GM15510 (cell line): ENCODE measurements around the gene ACE.

ENCODE experiments used
- POLR2A ChIP-seq: IDR thresholded peaks from 3 replicates; pipeline ENCODE4 v1.6.1; 2011; ENCODE audit warnings: borderline replicate concordance; ENCODE audit not compliant: insufficient read length; ENCODE audit errors: extremely low read depth

The ACE gene

DNA sequence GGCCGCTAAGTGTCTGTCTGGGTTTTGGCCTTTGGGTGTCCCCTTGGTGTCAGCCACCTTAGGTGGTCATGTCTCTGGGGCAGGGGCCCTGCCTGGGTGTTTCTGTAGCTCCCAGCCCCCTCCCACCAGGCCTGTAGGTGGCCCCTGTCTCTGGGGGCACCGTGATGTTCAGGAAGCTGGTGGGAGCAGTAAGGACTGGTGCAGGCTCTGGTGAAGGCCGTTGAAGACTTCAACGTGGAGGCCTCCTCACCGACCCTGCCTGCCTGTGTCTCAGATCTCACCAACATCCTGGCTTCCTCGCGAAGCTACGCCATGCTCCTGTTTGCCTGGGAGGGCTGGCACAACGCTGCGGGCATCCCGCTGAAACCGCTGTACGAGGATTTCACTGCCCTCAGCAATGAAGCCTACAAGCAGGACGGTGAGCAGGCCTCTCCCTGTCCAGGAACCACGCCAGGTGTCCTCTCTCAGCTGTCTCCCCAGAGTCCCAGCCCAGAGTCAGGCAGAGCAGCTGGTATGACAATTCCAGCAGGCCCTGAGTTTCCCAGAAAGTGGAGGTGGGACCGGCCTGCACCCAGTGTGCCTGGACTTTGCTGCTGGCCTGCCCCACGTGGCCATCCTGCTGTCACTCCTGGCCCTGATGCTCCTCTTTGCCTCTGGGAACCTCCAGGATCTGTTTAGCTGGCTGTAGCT lies 2.8 kb downstream of the ACE start:
- TF ChIP-seq POLR2A, result no peak

DNA sequence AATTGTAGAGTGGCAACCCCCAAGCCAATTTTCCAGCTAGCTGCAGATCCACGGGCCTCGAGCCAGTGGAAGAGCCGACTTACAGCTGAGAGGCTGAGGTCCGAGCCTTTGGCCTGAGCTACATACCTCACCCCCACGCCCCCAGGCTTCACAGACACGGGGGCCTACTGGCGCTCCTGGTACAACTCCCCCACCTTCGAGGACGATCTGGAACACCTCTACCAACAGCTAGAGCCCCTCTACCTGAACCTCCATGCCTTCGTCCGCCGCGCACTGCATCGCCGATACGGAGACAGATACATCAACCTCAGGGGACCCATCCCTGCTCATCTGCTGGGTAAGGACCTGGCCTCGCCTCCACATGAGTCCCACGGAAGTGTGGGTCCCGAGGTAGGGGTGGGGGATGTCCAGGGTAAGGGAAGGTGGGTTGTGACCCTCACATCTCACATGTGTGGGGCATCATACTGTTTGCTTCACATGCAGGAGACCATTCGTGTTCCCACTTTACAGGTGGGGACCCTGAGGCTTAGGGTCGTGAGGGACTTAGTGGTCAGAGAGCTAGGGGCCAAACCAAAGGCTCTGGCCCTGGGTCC lies 3.4 kb downstream of the ACE start:
- TF ChIP-seq POLR2A, result no peak

DNA sequence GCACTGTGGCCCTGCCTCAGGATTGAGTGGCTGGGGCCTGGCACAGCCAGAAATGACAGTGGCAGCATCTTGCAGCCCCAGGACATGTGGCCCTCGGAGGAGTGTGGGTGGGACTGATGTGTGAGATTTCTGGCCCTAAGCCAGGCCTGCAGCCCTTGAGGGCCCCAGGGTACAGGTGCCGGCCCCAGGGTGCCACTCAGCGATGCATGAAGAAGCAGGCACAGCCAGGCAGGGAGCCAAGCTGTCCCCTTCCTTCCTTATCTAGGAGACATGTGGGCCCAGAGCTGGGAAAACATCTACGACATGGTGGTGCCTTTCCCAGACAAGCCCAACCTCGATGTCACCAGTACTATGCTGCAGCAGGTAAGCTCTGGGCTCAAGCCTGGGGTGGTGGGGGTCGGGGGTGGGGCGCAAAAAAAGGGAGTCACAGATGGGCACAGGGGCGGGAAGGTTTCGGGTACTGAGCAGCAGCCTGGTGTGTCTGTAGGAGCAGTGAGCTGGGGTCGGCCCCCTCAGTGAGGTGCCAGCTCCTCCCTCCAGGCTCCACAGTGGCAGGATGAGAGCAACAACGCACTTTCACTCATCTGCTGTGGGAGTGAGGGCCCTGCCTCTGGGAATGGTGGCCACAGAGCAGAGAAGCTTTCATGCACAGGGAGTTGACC lies 4.1 kb downstream of the ACE start:
- TF ChIP-seq POLR2A, result no peak

DNA sequence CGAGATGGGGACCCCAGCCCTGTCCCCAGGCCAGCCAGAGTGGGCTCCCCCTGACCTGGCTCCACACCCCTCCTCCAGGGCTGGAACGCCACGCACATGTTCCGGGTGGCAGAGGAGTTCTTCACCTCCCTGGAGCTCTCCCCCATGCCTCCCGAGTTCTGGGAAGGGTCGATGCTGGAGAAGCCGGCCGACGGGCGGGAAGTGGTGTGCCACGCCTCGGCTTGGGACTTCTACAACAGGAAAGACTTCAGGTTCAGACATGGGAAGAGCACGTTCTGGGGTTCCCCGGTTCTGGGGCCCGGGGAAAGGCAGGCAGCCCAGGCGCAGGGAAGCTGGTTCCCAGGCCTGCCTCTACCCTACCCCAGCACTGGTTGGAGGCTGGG lies 4.6 kb downstream of the ACE start:
- TF ChIP-seq POLR2A, result no peak

DNA sequence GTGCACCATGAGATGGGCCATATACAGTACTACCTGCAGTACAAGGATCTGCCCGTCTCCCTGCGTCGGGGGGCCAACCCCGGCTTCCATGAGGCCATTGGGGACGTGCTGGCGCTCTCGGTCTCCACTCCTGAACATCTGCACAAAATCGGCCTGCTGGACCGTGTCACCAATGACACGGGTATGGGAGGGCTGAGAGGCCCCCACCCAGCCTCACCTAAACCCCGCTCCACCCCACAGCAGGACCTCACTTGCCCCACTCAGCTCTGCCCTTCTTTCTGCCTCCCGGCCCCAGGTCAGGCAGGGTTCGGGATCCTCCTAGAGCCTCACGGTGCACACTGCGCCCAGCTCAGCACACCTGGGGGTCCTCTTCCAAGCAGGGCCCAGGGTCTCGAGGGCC lies 5.6 kb downstream of the ACE start:
- TF ChIP-seq POLR2A, result no peak

DNA sequence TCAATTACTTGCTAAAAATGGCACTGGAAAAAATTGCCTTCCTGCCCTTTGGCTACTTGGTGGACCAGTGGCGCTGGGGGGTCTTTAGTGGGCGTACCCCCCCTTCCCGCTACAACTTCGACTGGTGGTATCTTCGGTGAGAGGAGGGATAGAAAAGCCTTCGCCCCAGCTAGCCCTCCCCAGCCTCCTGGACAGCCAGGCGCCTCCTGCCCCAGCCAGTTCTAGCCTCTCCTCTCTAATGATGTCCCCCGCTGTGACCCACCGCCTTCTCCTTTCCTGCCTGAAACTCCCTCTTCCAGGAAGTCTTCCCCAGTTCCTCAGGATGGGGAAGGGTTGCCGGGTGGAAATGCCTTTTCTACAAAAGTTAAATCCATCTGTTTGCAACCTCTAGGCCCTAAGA lies 6.2 kb downstream of the ACE start:
- no peak for TF ChIP-seq POLR2A

DNA sequence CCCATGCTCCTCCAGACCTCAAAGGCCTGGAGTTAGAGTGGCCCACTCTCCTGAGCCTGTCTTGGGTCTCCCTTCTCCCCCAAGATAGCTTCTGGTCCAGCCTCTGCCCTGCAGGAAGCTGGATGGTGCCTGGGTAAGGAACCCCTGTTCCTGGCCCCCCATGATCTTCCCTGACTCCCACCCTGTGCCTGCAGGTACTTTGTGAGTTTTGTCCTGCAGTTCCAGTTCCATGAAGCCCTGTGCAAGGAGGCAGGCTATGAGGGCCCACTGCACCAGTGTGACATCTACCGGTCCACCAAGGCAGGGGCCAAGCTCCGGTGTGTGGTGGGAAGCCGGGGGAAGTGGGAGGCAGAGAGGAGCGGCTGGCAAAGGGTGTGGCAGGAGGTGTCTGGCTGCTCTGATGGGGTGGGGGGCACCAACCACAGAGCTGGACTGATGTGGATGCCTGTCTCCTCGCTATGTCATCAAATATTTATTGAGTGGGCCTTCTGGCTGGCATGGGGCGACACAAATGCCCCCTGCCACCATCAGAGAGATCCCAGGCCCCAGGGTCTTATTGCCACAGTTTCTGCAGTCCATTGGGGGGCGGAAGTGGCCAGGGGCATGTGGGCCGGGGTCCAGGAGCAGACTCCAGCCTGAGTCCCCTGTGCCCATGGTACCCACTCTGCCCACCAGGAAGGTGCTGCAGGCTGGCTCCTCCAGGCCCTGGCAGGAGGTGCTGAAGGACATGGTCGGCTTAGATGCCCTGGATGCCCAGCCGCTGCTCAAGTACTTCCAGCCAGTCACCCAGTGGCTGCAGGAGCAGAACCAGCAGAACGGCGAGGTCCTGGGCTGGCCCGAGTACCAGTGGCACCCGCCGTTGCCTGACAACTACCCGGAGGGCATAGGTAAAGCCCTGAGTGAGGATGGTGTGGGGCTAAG lies 7.1 kb downstream of the ACE start:
- TF ChIP-seq POLR2A, result no peak

DNA sequence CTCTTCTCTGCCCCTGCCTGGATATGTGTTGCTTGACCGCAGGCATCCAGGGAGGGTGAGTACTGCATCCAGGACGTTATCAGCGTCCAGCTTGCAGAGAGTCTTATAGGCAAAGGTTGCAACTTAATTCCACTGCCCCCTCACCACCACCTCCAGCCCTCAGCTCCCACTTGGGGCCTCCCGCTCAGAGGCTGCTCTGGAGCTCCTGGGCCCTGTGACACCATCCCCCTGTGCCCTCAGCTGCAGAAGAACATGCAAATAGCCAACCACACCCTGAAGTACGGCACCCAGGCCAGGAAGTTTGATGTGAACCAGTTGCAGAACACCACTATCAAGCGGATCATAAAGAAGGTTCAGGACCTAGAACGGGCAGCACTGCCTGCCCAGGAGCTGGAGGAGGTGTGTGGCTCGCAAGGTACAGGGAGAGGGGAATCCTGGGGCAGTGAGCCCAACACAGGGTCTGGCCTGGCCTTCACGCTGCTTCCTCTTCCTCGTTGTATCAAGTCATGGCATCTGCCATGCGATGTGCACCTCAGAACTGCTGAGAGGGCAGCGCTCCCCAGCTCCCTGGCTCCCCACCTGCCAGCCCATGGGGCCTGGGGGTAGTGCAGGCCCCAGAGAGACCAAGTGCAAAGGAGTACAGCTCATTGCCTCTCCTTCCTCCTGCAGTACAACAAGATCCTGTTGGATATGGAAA lies 9.6 kb downstream of the ACE start:
- no peak for TF ChIP-seq POLR2A

DNA sequence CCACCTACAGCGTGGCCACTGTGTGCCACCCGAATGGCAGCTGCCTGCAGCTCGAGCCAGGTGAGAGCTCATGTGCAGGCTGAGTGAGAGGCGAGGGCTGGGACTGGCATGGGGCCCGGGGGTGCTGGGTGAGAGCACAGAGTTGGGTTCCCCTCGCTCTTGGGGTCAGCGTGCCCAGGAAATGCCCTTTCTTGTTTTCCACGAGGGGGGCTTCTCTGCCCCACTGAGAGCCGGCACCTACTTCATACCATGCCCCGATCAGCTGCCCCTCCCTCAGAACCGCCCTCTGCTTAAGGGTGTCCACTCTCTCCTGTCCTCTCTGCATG lies 10.1 kb downstream of the ACE start:
- no peak for TF ChIP-seq POLR2A

DNA sequence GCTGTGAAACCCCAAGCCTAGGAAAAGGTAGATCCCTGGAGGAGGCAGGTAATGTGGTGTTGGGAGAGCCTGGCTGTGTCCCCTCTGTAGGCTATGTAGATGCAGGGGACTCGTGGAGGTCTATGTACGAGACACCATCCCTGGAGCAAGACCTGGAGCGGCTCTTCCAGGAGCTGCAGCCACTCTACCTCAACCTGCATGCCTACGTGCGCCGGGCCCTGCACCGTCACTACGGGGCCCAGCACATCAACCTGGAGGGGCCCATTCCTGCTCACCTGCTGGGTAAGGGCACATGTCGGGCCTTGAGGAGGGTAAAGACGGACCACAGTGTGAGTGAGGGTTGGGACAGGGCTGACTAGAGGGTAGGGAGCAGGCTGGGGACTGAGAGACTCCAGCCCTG lies 12.0 kb downstream of the ACE start:
- TF ChIP-seq POLR2A, result no peak

DNA sequence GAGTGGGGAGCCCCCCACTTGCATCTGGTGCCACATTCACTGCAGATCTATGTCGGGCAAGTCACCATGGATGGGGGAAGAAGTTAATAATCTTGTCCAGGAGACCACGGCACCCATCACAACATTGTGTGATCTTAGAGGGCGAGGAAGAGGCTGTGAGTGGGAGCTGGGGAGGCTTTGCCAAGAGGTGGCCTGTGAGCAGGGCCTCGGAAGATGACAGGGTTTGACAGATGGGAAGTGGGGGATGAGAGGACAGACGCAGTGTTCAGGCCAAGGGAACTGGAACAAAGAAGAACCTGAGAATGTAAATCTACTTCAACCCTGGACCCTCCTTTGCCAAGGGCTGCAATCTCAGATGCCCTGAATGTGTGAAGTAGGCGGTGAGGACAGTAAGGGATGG lies 12.4 kb downstream of the ACE start:
- no peak for TF ChIP-seq POLR2A

DNA sequence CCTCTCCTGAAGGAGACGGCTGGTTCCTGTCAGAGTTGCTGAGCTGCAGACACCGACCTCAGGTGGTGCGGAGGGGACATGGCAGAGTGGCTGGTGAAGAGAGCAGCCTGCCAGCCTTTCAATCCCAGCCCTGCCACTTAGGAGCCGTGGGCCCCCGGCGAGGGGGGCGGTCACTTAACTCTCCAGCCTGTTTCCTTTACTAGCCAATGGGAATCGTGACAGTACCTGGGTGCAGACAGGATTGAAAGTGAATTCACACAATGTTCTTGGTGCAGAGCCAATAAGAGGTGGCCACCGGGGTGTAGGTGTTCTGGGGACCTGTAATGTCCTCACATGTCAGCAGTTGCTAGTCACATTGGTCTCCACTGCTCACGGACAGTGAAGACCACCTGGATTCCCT lies 13.5 kb downstream of the ACE start:
- no peak for TF ChIP-seq POLR2A

DNA sequence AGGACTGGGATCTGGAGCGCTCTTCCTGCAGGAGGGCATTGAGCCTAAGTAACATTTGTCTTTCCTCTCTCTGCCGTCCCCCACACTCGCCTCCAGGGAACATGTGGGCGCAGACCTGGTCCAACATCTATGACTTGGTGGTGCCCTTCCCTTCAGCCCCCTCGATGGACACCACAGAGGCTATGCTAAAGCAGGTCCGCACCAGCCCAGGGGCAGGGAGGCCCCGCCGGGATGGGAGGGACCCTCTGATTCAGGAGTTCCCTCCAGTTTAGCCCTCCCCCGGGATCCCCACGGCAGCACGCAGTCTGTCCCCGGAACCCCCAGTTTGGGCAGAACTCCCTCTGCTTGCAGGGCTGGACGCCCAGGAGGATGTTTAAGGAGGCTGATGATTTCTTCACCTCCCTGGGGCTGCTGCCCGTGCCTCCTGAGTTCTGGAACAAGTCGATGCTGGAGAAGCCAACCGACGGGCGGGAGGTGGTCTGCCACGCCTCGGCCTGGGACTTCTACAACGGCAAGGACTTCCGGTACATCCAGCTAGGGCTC lies 14.1 kb downstream of the ACE start:
- TF ChIP-seq POLR2A, result no peak

DNA sequence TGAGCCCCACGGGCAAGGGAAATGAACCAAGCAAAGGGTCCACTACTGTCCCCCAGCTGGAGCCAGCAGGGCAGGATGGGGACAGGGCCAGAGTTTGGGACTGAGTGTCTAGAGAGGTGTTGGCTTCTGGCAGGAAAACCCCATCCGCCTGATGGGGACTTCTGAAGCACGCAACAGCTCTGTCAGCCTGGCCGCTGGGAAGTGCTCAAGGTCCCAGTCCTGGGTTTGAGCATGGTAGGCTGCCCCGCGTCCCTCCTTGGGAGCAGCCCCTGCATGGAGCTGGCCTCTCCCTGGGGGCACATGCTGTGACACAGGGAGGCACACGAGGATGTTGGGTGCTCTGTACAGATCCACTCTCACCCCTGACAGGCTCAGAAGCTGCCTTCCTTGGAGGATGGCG lies 14.6 kb downstream of the ACE start:
- TF ChIP-seq POLR2A, result no peak
